Vagina (tissue), 2 donors: Measurements from ENCODE around the gene MYEF2. TPM values are rescaled to one million over a fixed set of nuclear protein-coding genes. Genes with fewer than 3 reads are reported as not detected.

Experiments used
- DNase-seq, 2 donors: peaks; one replicate each; pipeline ENCODE4 v3.0.0-alpha.2; 2017; ENCODE audit errors: extremely low spot score in 2 of 2
- H3K27ac ChIP-seq: fragments of 200-600 bp; sonication (generic); one replicate; pipeline ENCODE4 v1.5.1; 2019
- H3K27me3 ChIP-seq: fragments of 200-600 bp; sonication (generic); one replicate; pipeline ENCODE4 v1.5.1; 2019
- H3K36me3 ChIP-seq, 2 donors: fragments of 200-600 bp; sonication (generic); one replicate each; pipeline ENCODE4 v1.5.1; 2017 to 2019
- H3K4me1 ChIP-seq: fragments of 200-600 bp; sonication (generic); one replicate; pipeline ENCODE4 v1.5.1; 2019
- H3K4me3 ChIP-seq, 2 donors: fragments of 200-600 bp; sonication (generic); 1 replicate in 1 of 2; 2 replicates in 1 of 2; pipeline ENCODE4 v1.5.1; 2016 to 2019
- H3K9me3 ChIP-seq: fragments of 200-600 bp; sonication (generic); one replicate; pipeline ENCODE4 v1.5.1; 2019
- CTCF ChIP-seq, 3 experiments: fragments of 450-650 bp in 2 of 3; fragments of 200-600 bp in 1 of 3; sonication (generic) in 1 of 3; IDR thresholded peaks; one replicate each; pipeline ENCODE4 v1.5.1; 2017 to 2019; ENCODE audit warnings: antibody characterized with exemption in 3 of 3, mild to moderate bottlenecking in 2 of 3, moderate library complexity in 2 of 3
- POLR2A ChIP-seq, 2 donors: fragments of 450-650 bp; IDR thresholded peaks; one replicate each; pipeline ENCODE4 v1.6.1; 2017; ENCODE audit warnings: antibody characterized with exemption in 2 of 2, mild to moderate bottlenecking in 2 of 2, moderate library complexity in 2 of 2
- POLR2AphosphoS5 ChIP-seq, 2 donors: sonication (generic); formaldehyde crosslinking; IDR thresholded peaks; one replicate each; pipeline ENCODE4 v1.9.0; 2017; ENCODE audit warnings: antibody characterized with exemption in 2 of 2, mild to moderate bottlenecking in 2 of 2, low read depth in 1 of 2; ENCODE audit not compliant: insufficient read depth in 1 of 2
- intact Hi-C: fragments of 100-400 bp; cut with DNase I; formaldehyde crosslinking; loops from one replicate; pipeline ENCODE4 v1.15.1; 2023
- total RNA-seq: library from RNA; depleted of rRNA; stranded (reverse); fragments of >200 nt; gene quantifications from one replicate; pipeline ENCODE4 v1.2.3, GENCODE V29; 2016

The MYEF2 gene
- total RNA-seq, 1 donor from 2014 or later: 7.1 TPM

GRCh38 chr15:48153526-48153925, 24.6 kb downstream of the MYEF2 start:
- DNase-seq: no peak
- Histone ChIP-seq H3K27me3 (no peaks in the 10 kb centered on the region), H3K4me3 (no peak overlapping the region), H3K36me3 (no peaks in the 10 kb centered on the region), H3K9me3 (no peaks in the 10 kb centered on the region), H3K27ac (no peak overlapping the region), H3K4me1 (no peaks in the 10 kb centered on the region)
- intact Hi-C loops: no loop called here
- TF ChIP-seq POLR2AphosphoS5 (IDR thresholded peaks at IDR 0.05; ENCODE audit: insufficient read depth in 1 of 2, low read depth in 1 of 2): no peak
- TF ChIP-seq POLR2A (IDR thresholded peaks at IDR 0.05): no peak
- TF ChIP-seq CTCF (IDR thresholded peaks at IDR 0.05): no peak

GRCh38 chr15:48149858-48150257, 28.2 kb downstream of the MYEF2 start:
- no peaks in the 10 kb centered on the region for H3K36me3 ChIP-seq
- TF ChIP-seq POLR2A (IDR thresholded peaks at IDR 0.05) (no peak), CTCF (IDR thresholded peaks at IDR 0.05) (no peak), POLR2AphosphoS5 (IDR thresholded peaks at IDR 0.05; ENCODE audit: insufficient read depth in 1 of 2, low read depth in 1 of 2) (no peak)
- H3K27ac ChIP-seq: no peak overlapping the region
- no peaks in the 10 kb centered on the region for H3K9me3 ChIP-seq
- no peak for DNase-seq
- intact Hi-C loops: no loop called here
- H3K4me1 ChIP-seq: peaks cover 6% of the 10 kb centered on the region
- no peaks in the 10 kb centered on the region for H3K27me3 ChIP-seq
- H3K4me3 ChIP-seq: no peak overlapping the region

GRCh38 chr15:48147358-48147757, 30.7 kb downstream of the MYEF2 start:
- intact Hi-C loops: no loop called here
- no peak for TF ChIP-seq POLR2AphosphoS5 (IDR thresholded peaks at IDR 0.05; ENCODE audit: insufficient read depth in 1 of 2, low read depth in 1 of 2)
- no peak for TF ChIP-seq CTCF (IDR thresholded peaks at IDR 0.05)
- TF ChIP-seq POLR2A (IDR thresholded peaks at IDR 0.05): no peak
- H3K9me3 ChIP-seq: no peaks in the 10 kb centered on the region
- H3K27me3 ChIP-seq: no peaks in the 10 kb centered on the region
- H3K27ac ChIP-seq: no peak overlapping the region
- H3K4me1 ChIP-seq: peaks cover 12% of the 10 kb centered on the region
- H3K4me3 ChIP-seq: no peak overlapping the region
- no peaks in the 10 kb centered on the region for H3K36me3 ChIP-seq
- no peak for DNase-seq

- Histone ChIP-seq H3K27me3 (no peaks in the 10 kb centered on the region), H3K9me3 (no peaks in the 10 kb centered on the region), H3K4me3 (no peak overlapping the region), H3K4me1 (peaks cover 12% of the 10 kb centered on the region), H3K27ac (no peak overlapping the region), H3K36me3 (no peaks in the 10 kb centered on the region)
- no peak for DNase-seq
- TF ChIP-seq CTCF (IDR thresholded peaks at IDR 0.05) (no peak), POLR2A (IDR thresholded peaks at IDR 0.05) (no peak), POLR2AphosphoS5 (IDR thresholded peaks at IDR 0.05; ENCODE audit: insufficient read depth in 1 of 2, low read depth in 1 of 2) (no peak)
- intact Hi-C loops: no loop called here
Measured at GRCh38 chr15:48145923-48146322, 32.2 kb downstream of the MYEF2 start.

GRCh38 chr15:48144889-48145288, 33.2 kb downstream of the MYEF2 start:
- Histone ChIP-seq H3K9me3 (no peaks in the 10 kb centered on the region), H3K4me1 (peaks cover 12% of the 10 kb centered on the region), H3K27ac (no peak overlapping the region), H3K27me3 (no peaks in the 10 kb centered on the region), H3K36me3 (no peaks in the 10 kb centered on the region), H3K4me3 (no peak overlapping the region)
- DNase-seq: no peak
- TF ChIP-seq CTCF (IDR thresholded peaks at IDR 0.05) (no peak), POLR2A (IDR thresholded peaks at IDR 0.05) (no peak), POLR2AphosphoS5 (IDR thresholded peaks at IDR 0.05; ENCODE audit: insufficient read depth in 1 of 2, low read depth in 1 of 2) (no peak)
- intact Hi-C loops: no loop called here
